HepG2 (cell line): ENCODE results near the gene RBP5. TPM values are rescaled to one million over a fixed set of nuclear protein-coding genes. Genes with fewer than 3 reads are reported as not detected.

Source experiments
- ARNT2 ChIP-seq: sonication (generic); formaldehyde crosslinking; IDR thresholded peaks from 2 replicates; pipeline ENCODE4 v1.8.0; 2022; ENCODE audit warnings: mild to moderate bottlenecking, low read depth, missing genetic modification reagents, moderate library complexity
- ATF4 ChIP-seq, 2 experiments: fragments of 450-650 bp in 1 of 2; sonication (generic) in 1 of 2; formaldehyde crosslinking; IDR thresholded peaks; 2 replicates each; pipeline versions ENCODE4 v1.5.0 to v1.8.0; 2020 to 2022; ENCODE audit warnings: mild to moderate bottlenecking in 1 of 2, missing genetic modification reagents in 1 of 2
- ATF7-NPFF ChIP-seq: sonication (generic); formaldehyde crosslinking; IDR thresholded peaks from 2 replicates; pipeline ENCODE4 v1.8.1; 2023; ENCODE audit warnings: mild to moderate bottlenecking, low read depth, missing genetic modification reagents, moderate library complexity
- CHD2 ChIP-seq: IDR thresholded peaks from 2 replicates; pipeline ENCODE4 v1.6.1; 2011; ENCODE audit warnings: low read depth, low read length, improper control_type of control experiment
- CREBL2 ChIP-seq: sonication (generic); formaldehyde crosslinking; IDR thresholded peaks from 2 replicates; pipeline ENCODE4 v1.8.1; 2023; ENCODE audit warnings: missing genetic modification reagents, mild to moderate bottlenecking, borderline replicate concordance
- DDIT3 ChIP-seq: sonication (generic); formaldehyde crosslinking; IDR thresholded peaks from 2 replicates; pipeline ENCODE4 v1.4.0; 2020; ENCODE audit warnings: mild to moderate bottlenecking, missing genetic modification reagents
- HMG20B ChIP-seq: conservative IDR thresholded peaks from 2 replicates; pipeline ENCODE4 v1.6.1; 2016; ENCODE audit warnings: missing genetic modification reagents, missing compliant biosample characterization
- HOXA3 ChIP-seq: sonication (generic); formaldehyde crosslinking; IDR thresholded peaks from 2 replicates; pipeline ENCODE4 v1.5.0; 2020; ENCODE audit warnings: missing genetic modification reagents
- HOXD1 ChIP-seq: sonication (generic); formaldehyde crosslinking; IDR thresholded peaks from 2 replicates; pipeline ENCODE4 v1.5.0; 2020; ENCODE audit warnings: missing genetic modification reagents
- NFATC3 ChIP-seq: sonication (generic); formaldehyde crosslinking; IDR thresholded peaks from 2 replicates; pipeline ENCODE4 v1.5.1; 2020; ENCODE audit warnings: mild to moderate bottlenecking, missing genetic modification reagents
- NFE2L1 ChIP-seq: sonication (generic); formaldehyde crosslinking; IDR thresholded peaks from 2 replicates; pipeline ENCODE4 v1.4.0; 2020; ENCODE audit warnings: missing genetic modification reagents, mild to moderate bottlenecking, borderline replicate concordance
- PAF1 ChIP-seq: IDR thresholded peaks from 2 replicates; pipeline ENCODE4 v1.6.1; 2016; ENCODE audit warnings: missing genetic modification reagents, missing compliant biosample characterization
- PLSCR1 ChIP-seq: sonication (generic); formaldehyde crosslinking; IDR thresholded peaks from 2 replicates; pipeline ENCODE4 v1.5.0; 2020; ENCODE audit warnings: missing genetic modification reagents, mild to moderate bottlenecking, borderline replicate concordance
- RNF219 ChIP-seq: sonication (generic); formaldehyde crosslinking; IDR thresholded peaks from 2 replicates; pipeline ENCODE4 v1.5.0; 2020; ENCODE audit warnings: mild to moderate bottlenecking, missing genetic modification reagents
- SETDB1 ChIP-seq: sonication (generic); formaldehyde crosslinking; IDR thresholded peaks from 2 replicates; pipeline ENCODE4 v1.5.1; 2020; ENCODE audit warnings: missing genetic modification reagents, mild to moderate bottlenecking, borderline replicate concordance
- SP2 ChIP-seq: sonication (generic); formaldehyde crosslinking; IDR thresholded peaks from 2 replicates; pipeline ENCODE4 v1.5.1; 2020; ENCODE audit warnings: mild to moderate bottlenecking, missing genetic modification reagents
- TEF ChIP-seq: sonication (generic); formaldehyde crosslinking; IDR thresholded peaks from 2 replicates; pipeline ENCODE4 v1.5.0; 2020; ENCODE audit warnings: missing genetic modification reagents
- ZFP62 ChIP-seq: sonication (generic); formaldehyde crosslinking; IDR thresholded peaks from 2 replicates; pipeline ENCODE4 v1.4.0; 2020; ENCODE audit warnings: missing genetic modification reagents
- ZFY ChIP-seq: sonication (generic); formaldehyde crosslinking; IDR thresholded peaks from 2 replicates; pipeline ENCODE4 v1.4.0; 2020; ENCODE audit warnings: missing genetic modification reagents
- ZNF136 ChIP-seq: sonication (generic); formaldehyde crosslinking; IDR thresholded peaks from 2 replicates; pipeline ENCODE4 v1.8.1; 2022; ENCODE audit warnings: low read depth, mild to moderate bottlenecking, moderate library complexity, missing genetic modification reagents
- ZNF20 ChIP-seq: sonication (generic); formaldehyde crosslinking; IDR thresholded peaks from 2 replicates; pipeline ENCODE4 v1.4.0; 2020; ENCODE audit warnings: mild to moderate bottlenecking, moderate library complexity, missing genetic modification reagents
- ZNF749 ChIP-seq: sonication (generic); formaldehyde crosslinking; IDR thresholded peaks from 2 replicates; pipeline ENCODE4 v1.8.0; 2022; ENCODE audit warnings: mild to moderate bottlenecking, missing genetic modification reagents, moderate library complexity, borderline replicate concordance
- ZNF772 ChIP-seq: sonication (generic); formaldehyde crosslinking; IDR thresholded peaks from 2 replicates; pipeline ENCODE4 v1.5.0; 2020; ENCODE audit warnings: mild to moderate bottlenecking, missing genetic modification reagents
- polyA plus RNA-seq, 8 experiments: library from polyadenylated mRNA; depleted of rRNA in 3 of 8; stranded (reverse) in 7 of 8; unstranded in 1 of 8; fragments of >200 nt; fragmentation: Illumina TruSeq in 4 of 8; extraction: Trizol in 4 of 8; gene quantifications; 2 replicates each; pipeline versions ENCODE4 v1.2.1 to v1.2.3, GENCODE V29; 2011 to 2016; ENCODE audit warnings: low read depth in 4 of 8, missing spikeins in 1 of 8, mixed read lengths in 1 of 8; ENCODE audit not compliant: insufficient read depth in 1 of 8
- total RNA-seq, 5 experiments: library from RNA; depleted of rRNA; stranded (reverse); fragments of >200 nt; fragmentation: Illumina TruSeq; extraction: Trizol; gene quantifications; 2 replicates each; pipeline ENCODE4 v1.2.3, GENCODE V29; 2016; ENCODE audit warnings: low read depth in 1 of 5

RBP5 gene
- total and polyA plus RNA-seq, 2 of the 13 experiments (the other 11 are each of a cell fraction or from before 2014, with no cell fraction given) = 13.8 to 19.8 TPM

GRCh38 chr12:7108796-7109571, 19.7 kb downstream of the RBP5 start, which contains the start of gene C1RL (continued):
- no peak for TF ChIP-seq ZNF772
- TF ChIP-seq SETDB1 (CRISPR knock-in tag) = no peak
- TF ChIP-seq ZFP62 (CRISPR knock-in tag) = no peak
- no peak for TF ChIP-seq SP2 (CRISPR knock-in tag)
- TF ChIP-seq PLSCR1 (CRISPR knock-in tag) = no peak
- peak; percentile 24; the same call in 1 of the 2 replicates for TF ChIP-seq CHD2
- no peak; the same call in 1 of the 2 replicates for TF ChIP-seq ATF7-NPFF (CRISPR knock-in tag)
- peak; percentile 57; the same call in 1 of the 2 replicates for TF ChIP-seq HMG20B (CRISPR knock-in tag)
- TF ChIP-seq TEF (CRISPR knock-in tag) = no peak
- TF ChIP-seq ZFY (CRISPR knock-in tag) = no peak
- TF ChIP-seq RNF219 = no peak
- TF ChIP-seq CREBL2 (CRISPR knock-in tag) = no peak
- TF ChIP-seq PAF1 = no peak
- no peak for TF ChIP-seq ARNT2 (CRISPR knock-in tag)
- no peak for TF ChIP-seq NFE2L1
- peak; percentile 68; the same call in 1 of the 2 replicates for TF ChIP-seq ZNF749 (CRISPR knock-in tag)
- TF ChIP-seq ZNF20 (CRISPR knock-in tag) = no peak
- TF ChIP-seq ATF4 (CRISPR knock-in tag; IDR thresholded peaks at IDR 0.05) = peak in 1 of 2 experiments; percentile 63; a peak in 2 of 4 replicates
- no peak for TF ChIP-seq HOXD1 (CRISPR knock-in tag)
- peak; percentile 66; the same call in 1 of the 2 replicates for TF ChIP-seq HOXA3
- no peak for TF ChIP-seq DDIT3
- no peak for TF ChIP-seq NFATC3 (CRISPR knock-in tag)
- no peak for TF ChIP-seq ZNF136 (CRISPR knock-in tag)
